T-helper 1 cell (primary cell): ENCODE measurements around the gene METAP2.
"Not testable (repeated sequence)": the region's sequence is repeated elsewhere in the genome, so short reads cannot be mapped to it uniquely, and the experiment has no call there.

Experiments used
- DNase-seq, 5 donors: peaks; one replicate each; pipeline ENCODE4 v3.0.0-alpha.2; 2012 to 2020
- total RNA-seq, 4 donors: gene quantifications; one replicate each; lab custom pipeline; 2026; lab: John Stamatoyannopoulos, UW

Gene METAP2
- 59.6 to 83.8 (median 69.6) reads per million in 4 donors for total RNA-seq

DNA sequence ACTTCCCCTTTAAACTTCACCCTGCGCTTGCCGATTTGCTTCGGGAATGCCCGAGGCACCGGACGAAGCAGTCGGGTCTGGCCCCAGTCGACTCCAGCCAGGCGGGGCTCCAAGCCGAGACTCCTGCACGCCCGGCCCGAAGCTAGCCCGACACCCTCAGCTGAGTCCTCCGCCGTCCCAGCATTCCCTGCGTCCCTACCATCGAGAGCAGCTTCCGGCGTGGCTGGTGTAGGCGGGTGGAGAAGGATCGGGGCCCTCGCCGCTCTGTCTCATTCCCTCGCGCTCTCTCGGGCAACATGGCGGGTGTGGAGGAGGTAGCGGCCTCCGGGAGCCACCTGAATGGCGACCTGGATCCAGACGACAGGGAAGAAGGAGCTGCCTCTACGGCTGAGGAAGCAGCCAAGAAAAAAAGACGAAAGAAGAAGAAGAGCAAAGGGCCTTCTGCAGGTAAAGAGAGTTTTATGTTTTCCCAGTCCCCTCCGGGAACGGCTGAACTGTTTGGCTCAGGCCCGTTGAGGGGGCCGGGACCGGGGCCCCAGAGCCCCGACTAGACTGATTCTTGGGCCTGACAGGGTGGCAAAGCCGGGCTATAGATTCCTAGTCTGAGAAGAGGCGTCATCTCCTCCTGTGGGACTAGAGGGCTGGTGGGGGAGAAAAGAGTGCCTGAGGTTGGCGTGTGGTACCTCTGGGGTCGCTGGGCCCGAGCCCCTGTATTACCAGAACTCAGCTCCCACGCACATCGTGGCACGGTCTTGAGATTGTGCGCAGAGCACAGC, at the start of gene METAP2:
Gene METAP2, plus strand, starts transcription at position 269 of the 776 bp plus-strand sequence. Its CDS starts 28 bp downstream, at position 297.
- peak; percentile 71 to 91 (median 83) for DNase-seq

DNA sequence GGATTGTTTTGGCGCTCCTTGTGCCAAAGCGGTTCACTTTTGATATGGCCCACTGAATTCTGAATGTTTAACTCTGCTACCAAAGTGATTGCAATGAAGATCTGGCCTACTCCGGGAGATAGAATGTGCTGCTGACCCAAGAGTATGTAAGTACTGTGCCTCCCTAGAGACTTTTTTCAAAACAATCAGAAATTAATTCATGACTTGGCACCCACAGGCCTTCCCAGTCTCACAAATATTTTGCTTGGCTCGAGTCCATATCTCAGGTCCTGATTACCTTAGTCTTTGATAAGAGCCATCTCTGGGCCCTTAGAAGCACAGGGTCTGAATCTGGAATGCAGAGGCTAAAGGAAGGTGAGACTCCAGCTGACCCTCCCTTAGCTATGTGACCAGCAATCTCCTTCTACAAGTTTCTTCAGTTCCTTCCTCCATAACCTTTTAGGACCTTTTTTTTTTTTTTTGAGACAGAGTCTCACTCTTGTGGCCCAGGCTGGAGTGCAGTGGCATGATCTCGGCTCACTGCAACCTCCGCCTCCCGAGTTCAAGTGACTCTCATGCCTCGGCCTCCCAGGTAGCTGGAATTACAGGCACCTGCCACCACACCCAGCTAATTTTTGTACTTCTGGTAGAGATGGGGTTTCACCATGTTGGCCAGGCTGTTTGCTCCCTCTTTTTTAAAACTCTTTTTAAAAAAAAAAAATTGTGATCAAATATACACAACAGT, 49.5 kb upstream of the METAP2 start:
- DNase-seq = no peak

DNA sequence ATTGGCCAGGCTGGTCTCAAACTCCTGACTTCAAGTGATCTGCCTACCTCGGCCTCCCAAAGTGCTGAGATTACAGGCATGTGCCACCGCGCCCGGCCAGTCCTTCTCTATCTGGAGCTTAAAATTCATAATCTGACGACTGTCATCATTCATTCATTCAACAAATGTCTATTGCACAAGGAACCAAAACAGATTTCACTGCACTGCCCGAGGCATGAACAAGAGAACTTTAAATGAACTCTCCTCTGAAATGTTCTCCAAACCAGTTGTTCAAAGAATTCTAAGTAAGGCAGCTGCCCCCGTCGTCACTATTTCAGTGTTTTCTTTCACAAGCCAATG, 44.8 kb upstream of the METAP2 start:
- DNase-seq = no peak

DNA sequence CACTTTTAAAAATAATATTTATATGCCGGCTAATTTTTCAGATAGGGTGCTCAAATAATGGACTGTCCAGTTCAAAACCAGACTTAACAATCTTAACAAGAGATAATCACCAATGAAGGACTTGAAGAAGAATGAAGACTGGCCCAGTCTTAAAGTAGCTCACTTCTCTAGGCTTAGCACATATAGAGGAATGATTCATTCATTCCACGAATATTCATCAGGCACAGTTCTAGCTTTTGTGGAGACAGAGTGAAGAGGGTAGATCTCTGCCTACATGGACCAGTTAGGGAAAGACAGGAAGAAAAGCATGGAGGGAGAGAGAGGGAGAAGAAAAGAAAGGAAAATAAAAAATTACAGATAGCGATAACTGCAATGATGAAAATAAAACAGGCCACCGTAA, 42.8 kb upstream of the METAP2 start:
- DNase-seq = no peak

DNA sequence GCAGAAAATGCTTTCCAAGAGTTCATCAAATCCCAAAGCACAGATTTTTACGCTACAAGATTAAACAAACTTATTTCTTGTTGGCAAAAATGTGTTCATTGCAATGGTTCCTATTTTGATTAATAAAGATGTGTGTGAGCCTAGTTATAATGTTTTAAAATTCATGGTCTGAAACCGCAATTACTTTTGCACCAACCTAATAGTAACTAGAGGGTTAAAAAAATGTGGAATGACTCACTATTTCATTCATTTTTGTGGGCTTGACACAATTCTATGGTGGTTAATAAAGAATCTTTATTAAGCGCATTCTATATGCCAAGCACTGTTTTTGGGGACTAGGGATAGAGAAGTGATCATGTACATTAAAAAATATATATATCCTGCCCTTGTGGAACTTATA, 38.6 kb upstream of the METAP2 start:
- DNase-seq = no peak

DNA sequence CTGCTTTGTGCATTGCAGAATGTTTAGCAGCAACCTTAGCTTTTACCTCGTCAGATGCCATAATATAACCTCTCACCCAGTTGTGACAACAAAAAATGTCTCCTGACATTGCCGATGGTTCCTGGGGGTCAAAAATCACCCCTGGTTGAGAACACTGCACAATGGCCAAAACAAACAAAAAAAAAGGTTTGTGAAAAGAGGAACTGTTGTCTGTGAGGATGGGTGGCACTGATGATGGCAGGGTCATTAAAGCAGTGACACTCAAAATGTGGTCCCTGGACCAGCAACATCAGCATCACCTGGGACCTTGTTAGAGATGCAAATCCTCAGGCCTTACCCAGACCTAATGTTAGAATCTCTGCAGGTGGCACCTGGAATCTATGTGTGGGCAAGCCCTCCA, 36.4 kb upstream of the METAP2 start:
- no peak for DNase-seq

DNA sequence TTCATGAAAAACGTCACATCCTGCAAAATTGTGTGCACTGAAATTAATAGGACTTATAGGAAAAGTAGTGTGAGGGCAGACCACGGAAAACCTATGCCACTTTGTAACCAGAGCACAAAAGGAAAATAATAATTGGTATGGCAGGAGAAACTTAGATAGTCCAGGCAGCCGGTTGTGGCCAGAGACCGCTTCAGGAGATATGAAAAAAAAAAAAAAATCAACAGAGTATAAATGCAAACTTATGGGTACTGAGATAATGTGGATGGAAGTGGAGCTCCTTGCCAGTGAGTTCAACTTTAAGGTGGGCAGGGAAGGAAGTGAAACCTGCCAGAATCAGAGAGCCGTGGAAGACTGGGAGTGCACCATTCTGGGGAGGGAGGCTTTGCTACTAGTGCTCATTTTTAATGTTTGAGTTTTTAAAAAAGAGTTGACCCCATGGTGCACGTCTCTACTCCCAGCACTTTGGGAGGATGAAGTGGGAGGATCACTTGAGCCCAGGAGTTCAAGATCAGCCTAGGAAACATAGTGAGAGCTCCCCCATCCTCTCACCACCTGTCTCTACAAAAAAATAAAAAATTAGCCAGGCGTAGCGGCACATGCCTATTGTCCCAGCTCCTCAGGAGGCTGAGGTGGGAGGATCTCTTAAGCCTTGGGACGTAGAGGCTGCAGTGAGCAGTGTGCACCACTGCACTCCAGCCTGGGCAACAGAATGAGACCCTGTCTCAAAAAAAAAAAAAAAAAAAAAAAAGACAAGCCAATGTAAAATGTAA, 34.3 kb upstream of the METAP2 start:
- no peak for DNase-seq

DNA sequence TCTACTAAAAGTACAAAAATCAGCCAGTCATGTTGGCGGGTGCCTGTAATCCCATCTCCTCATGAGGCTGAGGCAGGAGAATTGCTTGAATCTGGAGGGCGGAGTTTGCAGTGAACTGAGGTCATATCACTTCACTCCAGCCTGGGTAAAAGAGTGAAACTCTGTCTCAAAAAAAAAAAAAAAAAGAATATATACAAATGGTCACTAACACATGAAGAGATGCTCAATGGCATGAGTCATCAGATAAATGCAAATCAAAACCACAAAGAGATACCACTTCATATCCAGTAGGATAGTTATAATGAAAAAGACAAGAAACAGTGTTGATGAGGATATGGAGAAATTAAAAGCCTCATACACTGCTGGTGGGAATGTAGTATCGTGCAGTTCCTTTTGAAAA, 33.6 kb upstream of the METAP2 start:
- DNase-seq = no peak

DNA sequence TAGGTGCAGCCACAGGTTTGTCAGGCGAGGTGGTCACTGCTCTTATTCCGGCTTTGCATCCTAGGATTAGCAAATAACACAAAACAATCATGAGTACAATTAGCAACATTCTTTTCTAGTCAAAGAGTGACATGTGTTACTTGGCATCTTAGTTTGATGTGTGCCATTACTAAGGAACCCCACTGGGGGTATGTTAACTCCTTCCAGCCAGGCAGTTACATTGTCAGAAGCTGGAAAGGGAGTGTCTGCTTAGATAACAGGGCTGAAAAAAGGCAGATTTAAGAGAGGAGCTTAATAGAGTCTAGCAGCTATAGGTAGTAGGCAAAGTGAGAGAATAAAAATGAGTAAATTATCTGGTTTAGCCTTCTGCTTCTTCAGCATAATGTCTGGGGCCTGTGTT, 30.5 kb upstream of the METAP2 start:
- no peak for DNase-seq

DNA sequence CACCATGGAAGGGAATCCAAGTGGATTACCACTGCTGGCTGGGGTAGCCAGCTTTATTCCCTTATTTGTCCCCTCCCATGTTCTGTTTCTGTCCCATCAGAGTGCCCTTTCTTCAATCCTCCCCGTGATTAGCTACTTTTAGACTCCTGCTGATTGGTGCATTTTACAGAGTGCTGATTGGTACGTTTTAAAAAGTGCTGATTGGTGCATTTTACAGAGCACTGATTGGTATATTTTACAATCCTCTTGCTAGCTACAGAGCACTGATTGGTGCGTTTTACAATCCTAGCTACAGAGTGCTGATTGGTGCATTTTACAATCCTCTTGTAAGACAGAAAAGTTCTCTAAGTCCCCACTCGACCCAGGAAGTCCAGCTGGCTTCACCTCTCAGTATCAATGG, 28.9 kb upstream of the METAP2 start:
- not testable (repeated sequence) for DNase-seq

DNA sequence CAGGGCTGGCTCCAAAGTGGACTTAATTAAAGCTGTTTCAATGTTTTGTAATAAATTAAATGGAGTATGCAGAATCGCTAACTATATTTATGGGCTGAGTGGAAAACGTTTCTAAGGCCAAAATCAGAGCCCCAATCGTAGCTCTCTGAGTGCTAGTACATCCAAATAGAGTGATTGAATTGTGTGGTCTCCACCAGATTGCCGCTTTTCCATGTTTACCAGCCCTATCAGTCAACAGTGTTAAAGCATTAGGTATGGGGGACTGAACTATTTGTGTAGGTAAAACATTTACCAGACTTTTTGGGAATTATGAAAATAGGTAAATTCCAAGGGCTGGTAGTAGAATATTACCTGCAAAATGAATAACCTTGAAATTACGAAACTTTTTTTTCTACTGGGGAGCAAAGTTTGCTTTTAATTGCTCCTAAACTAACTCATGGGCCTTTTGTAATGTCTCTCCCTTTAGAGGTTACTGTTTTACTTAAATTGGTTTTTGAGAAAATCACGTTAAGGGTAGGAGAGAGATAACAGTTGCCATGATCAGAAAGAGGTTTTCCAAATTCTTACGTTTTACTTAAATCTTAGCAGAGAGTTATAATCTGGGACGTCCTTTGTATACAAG, 28.0 kb upstream of the METAP2 start:
- DNase-seq = no peak

DNA sequence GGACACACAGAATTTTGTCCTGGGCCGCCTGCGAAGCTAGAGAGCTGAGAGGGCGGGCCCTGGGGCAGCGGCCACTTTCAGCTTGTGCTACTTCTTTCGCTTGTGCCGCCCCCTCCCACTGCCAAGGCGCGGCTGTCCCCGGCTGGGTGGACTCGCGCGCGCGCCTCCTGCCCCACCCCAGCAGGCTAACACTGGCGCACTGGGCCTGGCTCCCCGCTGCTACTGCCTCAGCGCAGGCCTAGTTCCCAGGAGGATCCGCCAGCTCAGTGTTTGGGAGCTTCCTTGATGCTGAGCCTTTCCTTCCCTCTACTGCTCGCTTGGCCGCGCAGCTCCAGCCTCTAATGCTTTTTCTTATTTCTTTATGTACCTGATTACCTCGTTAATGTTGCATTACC, 27.4 kb upstream of the METAP2 start:
- DNase-seq = no peak

DNA sequence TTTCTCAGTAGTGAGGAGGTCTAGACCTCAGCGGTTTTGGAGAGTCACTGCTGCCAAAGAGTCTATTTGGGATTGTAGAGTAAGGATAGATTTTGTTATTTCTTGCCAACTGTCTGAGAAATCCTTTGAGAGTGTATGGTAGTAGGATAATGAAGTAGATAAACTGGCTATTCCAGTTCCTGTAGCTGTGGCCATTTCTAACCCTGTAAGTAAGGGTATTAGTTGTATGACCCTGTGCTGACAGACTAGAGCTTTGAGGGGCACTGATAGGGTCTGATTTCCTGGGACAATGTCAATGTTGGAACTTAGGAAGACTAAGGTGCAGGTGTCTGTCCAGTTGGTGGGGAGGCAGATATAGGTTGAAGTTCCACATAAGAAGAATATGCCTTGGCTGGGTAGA, 24.3 kb upstream of the METAP2 start:
- DNase-seq = not testable (repeated sequence)

DNA sequence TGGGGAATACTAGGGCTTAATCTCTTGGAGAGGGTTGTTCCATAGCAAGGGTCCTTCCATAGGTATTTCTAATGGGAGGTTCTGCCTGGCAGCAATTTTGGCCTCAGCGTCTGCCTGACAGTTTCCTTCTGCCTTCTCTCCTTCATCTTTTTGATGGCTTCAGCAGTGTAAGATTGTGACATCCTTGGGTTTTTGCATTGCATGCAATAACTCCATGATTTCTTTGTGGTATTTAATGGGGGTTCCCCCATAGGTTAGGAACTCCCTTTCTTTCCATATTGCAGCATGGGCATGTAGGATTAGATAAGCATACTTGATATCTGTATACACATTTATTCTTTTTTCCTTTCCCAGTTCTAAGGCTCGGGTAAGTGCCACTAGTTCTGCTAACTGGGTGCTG, 21.5 kb upstream of the METAP2 start:
- DNase-seq = not testable (repeated sequence)

DNA sequence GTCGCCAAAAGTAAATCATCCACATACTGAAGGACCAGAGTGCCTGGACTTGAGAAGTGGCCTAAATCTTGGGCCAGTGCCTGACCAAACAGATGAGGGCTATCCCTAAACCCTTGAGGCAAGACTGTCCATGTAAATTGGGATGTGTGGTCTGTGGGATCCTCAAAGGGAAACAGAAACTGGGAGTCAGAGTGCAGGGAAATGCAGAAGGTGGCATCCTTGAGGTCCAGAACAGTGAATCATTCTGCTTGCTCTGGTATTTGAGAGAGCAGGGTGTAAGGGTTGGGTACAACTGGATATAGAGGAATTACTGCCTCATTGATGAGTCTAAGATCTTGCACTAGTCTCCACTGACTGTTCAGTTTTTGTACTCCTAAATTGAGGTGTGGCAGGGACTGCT, 20.1 kb upstream of the METAP2 start:
- DNase-seq = not testable (repeated sequence)

DNA sequence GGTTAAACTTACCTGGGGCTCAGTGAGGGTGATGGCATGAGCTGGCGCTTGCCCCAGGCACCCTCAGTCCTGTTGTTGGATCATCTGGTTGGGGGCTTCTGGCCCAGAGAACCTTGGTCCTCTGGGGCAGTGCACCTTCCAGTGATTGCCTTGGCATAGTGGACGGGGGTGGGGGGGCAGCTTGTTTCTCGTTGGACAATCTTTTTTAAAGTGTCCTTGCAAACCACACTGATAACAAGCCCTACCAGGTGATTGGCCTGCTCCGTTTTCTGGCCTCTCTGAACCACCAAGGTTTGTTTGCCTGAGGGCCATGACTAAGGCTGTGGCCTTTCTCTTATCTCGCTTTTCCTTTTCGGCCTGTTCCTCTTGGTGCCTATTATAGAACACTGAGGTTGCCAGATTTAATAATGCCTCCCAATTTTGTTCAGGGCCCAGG, 19.2 kb upstream of the METAP2 start:
- not testable (repeated sequence) for DNase-seq

DNA sequence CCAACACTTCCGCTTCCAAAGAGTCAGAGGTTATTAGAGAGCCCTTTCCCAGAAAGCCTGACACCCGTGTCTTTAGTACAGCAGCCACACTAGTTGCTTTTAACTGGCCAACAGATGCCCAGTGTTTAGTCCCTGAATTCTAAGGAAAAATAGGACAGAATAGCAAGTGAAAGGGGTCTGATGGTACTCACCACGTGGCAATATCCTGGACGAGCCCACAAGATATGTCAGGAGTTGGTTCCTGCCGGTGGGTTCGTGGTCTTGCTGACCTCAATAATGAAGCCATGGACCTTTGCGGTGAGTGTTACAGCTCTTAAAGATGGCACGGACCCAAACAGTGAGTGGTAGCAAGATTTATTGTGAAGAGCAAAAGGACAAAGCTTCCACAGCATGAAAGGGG, 16.3 kb upstream of the METAP2 start:
- not testable (repeated sequence) for DNase-seq

DNA sequence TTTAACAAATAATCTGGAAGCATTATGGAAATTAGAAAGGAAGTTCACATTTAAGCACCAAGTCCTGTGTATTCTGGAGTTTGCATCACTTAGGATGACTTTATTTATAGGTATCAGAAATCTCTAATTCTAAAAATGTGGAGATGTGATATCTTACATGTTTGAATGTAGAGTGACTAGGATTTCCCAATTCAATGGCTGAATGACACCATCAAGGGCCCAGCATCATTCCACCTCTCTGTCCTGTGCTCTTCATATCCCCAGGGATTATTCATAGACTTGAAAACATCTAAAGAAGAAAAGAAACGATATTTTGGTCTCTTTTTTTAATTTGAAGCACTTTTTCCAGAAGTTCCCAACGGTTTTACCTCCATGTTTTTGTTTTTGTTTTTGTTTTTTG, 15.2 kb upstream of the METAP2 start:
- DNase-seq = no peak

DNA sequence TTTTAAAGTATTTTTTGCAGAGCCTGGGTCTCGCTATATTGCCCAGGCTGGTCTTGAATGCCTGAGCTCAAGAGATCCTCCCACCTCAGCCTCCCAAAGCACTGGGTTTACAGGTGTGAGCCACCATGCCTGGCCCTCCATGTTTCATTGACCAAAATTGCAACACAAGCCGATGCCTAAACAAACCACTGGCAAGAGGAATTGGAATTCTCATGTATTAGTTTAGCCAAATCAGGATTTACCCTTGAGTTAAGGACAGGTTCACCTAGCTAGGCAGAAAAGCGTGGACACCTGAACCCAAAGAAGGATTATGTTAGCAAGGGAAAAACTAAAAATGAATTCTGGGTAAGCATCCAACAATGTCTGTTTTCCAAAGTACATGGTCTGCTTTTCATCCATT, 14.6 kb upstream of the METAP2 start:
- DNase-seq = no peak

DNA sequence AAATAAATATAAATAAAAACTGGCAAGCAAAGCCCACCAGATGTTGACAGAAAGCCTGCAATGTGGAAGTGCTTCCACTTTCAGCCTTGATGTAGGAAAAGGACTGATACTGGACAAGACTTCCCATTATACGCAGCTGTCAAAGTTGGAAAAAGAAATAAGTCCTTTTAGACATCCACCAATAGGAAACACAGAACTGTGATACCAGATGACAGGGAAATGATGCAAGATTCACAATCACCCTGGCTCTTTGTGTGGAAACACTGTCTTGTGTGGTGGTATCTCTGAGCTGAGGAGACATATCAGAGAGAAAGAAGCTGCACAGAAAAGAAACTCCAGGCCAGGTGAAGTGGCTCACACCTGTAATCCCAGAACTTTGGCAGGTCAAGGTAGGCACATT, 13.8 kb upstream of the METAP2 start:
- no peak for DNase-seq

DNA sequence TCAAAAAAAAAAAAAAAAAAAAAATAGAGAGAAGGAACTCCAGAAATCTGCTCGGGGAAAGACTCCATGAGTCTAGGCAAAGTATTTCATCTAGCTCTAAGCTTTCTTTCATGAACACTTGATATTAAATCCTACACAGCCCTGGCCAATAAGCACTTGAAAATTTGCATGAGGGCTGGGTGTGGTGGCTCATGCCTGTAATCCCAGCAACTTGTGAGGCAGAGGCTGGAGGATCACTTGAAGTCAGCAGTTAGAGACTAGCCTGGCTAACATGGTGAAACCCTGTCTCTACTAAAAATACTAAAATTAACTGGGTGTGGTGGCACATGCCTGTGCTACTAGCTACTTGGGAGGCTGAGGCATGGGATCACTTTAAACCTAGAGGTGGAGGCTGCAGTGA, 13.1 kb upstream of the METAP2 start:
- DNase-seq = no peak

DNA sequence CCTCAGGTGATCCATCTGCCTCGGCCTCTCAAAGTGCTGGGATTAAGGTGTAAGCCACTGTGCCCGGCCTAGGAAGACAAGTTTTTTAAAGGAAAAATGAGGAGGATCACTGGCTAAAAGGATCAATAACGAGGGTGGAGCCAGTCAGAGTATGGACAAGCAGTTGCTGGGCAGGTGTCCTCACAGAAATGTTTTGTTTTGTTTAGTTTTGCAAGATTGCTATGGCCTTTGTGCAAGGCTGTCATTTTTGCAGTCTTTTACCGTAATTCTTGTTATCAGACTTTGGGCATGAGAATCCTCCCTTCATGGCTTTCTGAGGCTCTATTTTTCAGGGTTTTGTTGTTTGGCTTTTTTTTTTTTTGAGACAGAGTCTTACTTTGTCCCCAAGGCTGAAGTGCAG, 11.9 kb upstream of the METAP2 start:
- DNase-seq = no peak

DNA sequence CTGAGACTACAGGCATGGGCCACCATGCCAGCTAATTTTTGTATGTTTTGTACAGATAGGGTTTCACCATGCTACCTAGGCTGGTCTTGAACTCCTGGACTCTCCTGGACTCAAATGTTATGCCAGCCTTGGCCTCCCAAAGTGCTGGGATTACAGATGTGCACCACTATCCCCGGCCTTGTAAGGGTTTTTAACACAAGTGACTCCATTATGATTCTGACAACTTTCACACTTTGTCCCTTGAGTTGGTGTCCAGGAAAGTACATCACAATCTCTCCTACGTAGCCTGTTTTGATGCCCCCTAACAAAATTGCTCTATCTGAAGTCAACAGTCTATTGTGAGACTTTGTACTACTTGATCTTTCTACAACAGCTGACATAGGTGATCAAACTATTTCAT, 11.4 kb upstream of the METAP2 start:
- no peak for DNase-seq
